GM13977 (cell line): ENCODE results near the gene IRS1.

ENCODE experiments used
- DNase-seq: peaks from one replicate; pipeline ENCODE4 v3.0.0; 2012; ENCODE audit warnings: low spot score
- CTCF ChIP-seq: IDR thresholded peaks from 2 replicates; pipeline ENCODE4 v1.5.1; 2012; ENCODE audit warnings: mild to moderate bottlenecking, control low read depth; ENCODE audit not compliant: insufficient read depth; ENCODE audit errors: extremely low read depth, missing control alignments
- in situ Hi-C: fragments of 300-500 bp; cut with MboI; formaldehyde crosslinking; loops from one replicate; pipeline ENCODE4 v1.12.0; 2022; ENCODE audit warnings: low sequenced_read_pairs, low pct_unique_long_range_greater_than_20kb, mixed read lengths, inconsistent platforms; ENCODE audit not compliant: unreplicated experiment

IRS1 gene

GRCh38 chr2:226796012-226796839, 3.4 kb downstream of the IRS1 start:
- TF ChIP-seq CTCF, result no peak
- in situ Hi-C loops, result no loop called here
- DNase-seq, result no peak

GRCh38 chr2:226795281-226796011, 4.2 kb downstream of the IRS1 start:
- no peak for TF ChIP-seq CTCF
- in situ Hi-C loops, result no loop called here
- DNase-seq, result no peak

- no peak for DNase-seq
- in situ Hi-C loops, result no loop called here
- TF ChIP-seq CTCF, result no peak
These were observed 4.9 kb downstream of the IRS1 start for GRCh38 chr2:226794751-226795171.

- in situ Hi-C loops, result no loop called here
- TF ChIP-seq CTCF, result no peak
- DNase-seq, result no peak
These were observed 5.4 kb downstream of the IRS1 start for GRCh38 chr2:226794196-226794661.

GRCh38 chr2:226793646-226794045, 6.0 kb downstream of the IRS1 start:
- no peak for DNase-seq
- in situ Hi-C loops, result no loop called here
- TF ChIP-seq CTCF, result no peak

GRCh38 chr2:226792155-226792881, 7.3 kb downstream of the IRS1 start:
- no peak for TF ChIP-seq CTCF
- in situ Hi-C loops, result no loop called here
- DNase-seq, result peak; percentile 42
